IMR-90 (cell line): Measurements from ENCODE around the gene GLCCI1. TPM values are rescaled to one million over a fixed set of nuclear protein-coding genes. Genes with fewer than 3 reads are reported as not detected.

Experiments used
- ATAC-seq: fragments of 200-7000 bp; cut with Tn5 transposase; 2 replicates; pipeline ENCODE4 v1.9.1; 2020; ENCODE audit warnings: low read depth, mild to moderate bottlenecking, moderate library complexity
- BruUV-seq: library from RNA; stranded (reverse); fragments of 400-500 nt; replicated peaks from 2 replicates; lab custom pipeline; 2021; lab: Mats Ljungman, UMichigan
- CTCF ChIA-PET: fragments of 300-600 bp; formaldehyde crosslinking; extraction: SDS; loops from one replicate; lab custom pipeline; 2021; ENCODE audit warnings: antibody characterized with exemption; lab: Yijun Ruan, JAX
- POLR2A ChIA-PET: fragments of 300-600 bp; sonication (Branson Sonifier 250); formaldehyde crosslinking; loops from one replicate; lab custom pipeline; 2022; ENCODE audit warnings: antibody characterized with exemption; ENCODE audit not compliant: unreplicated experiment; lab: Charles Lee
- DNase-seq: peaks from one replicate; pipeline ENCODE4 v3.0.0; 2013
- H2AFZ ChIP-seq: replicated peaks from 2 replicates; pipeline ENCODE3; 2013; ENCODE audit warnings: low read length, mild to moderate bottlenecking; ENCODE audit not compliant: poor library complexity
- H2AK5ac ChIP-seq: 2 replicates; pipeline ENCODE4 v1.6.1; 2013; ENCODE audit warnings: low read depth, low read length, inconsistent platforms
- H2AK9ac ChIP-seq: replicated peaks from 2 replicates; pipeline ENCODE3; 2013; ENCODE audit warnings: mild to moderate bottlenecking, low read depth, low read length, moderate library complexity; ENCODE audit not compliant: poor library complexity
- H2BK120ac ChIP-seq: 2 replicates; pipeline ENCODE4 v1.6.1; 2013; ENCODE audit warnings: low read depth, low read length, inconsistent platforms
- H2BK15ac ChIP-seq: 3 replicates; pipeline ENCODE4 v1.6.1; 2013; ENCODE audit warnings: low read depth, low read length, inconsistent platforms
- H2BK20ac ChIP-seq: 2 replicates; pipeline ENCODE4 v1.6.1; 2013; ENCODE audit warnings: low read depth, mild to moderate bottlenecking, inconsistent platforms, low read length, moderate library complexity
- H2BK5ac ChIP-seq: 2 replicates; pipeline ENCODE4 v1.6.1; 2013; ENCODE audit warnings: mild to moderate bottlenecking, low read depth, low read length, inconsistent platforms; ENCODE audit not compliant: poor library complexity, severe bottlenecking
- H3K14ac ChIP-seq: replicated peaks from 2 replicates; pipeline ENCODE4 v1.6.1; 2013; ENCODE audit warnings: low read depth, low read length, inconsistent platforms
- H3K18ac ChIP-seq: 2 replicates; pipeline ENCODE4 v1.6.1; 2013; ENCODE audit warnings: low read depth, low read length, control low read depth
- H3K23ac ChIP-seq: 2 replicates; pipeline ENCODE4 v1.6.1; 2013; ENCODE audit warnings: low read depth, low read length, inconsistent platforms
- H3K27ac ChIP-seq: 2 replicates; pipeline ENCODE4 v1.5.1; 2013; ENCODE audit warnings: mild to moderate bottlenecking, control low read depth, low read length; ENCODE audit not compliant: insufficient read depth
- H3K27me3 ChIP-seq: 2 replicates; pipeline ENCODE4 v1.6.1; 2013; ENCODE audit warnings: low read length; ENCODE audit not compliant: control insufficient read depth, insufficient read depth
- H3K36me3 ChIP-seq: 2 replicates; pipeline ENCODE4 v1.6.1; 2013; ENCODE audit warnings: low read length, mixed read lengths; ENCODE audit not compliant: control insufficient read depth, insufficient read depth
- H3K4ac ChIP-seq: 2 replicates; pipeline ENCODE4 v1.6.1; 2013; ENCODE audit warnings: low read depth, low read length, inconsistent platforms
- H3K4me1 ChIP-seq: 2 replicates; pipeline ENCODE4 v1.6.1; 2013; ENCODE audit warnings: low read length, mixed read lengths; ENCODE audit not compliant: control insufficient read depth, insufficient read depth
- H3K4me2 ChIP-seq: 2 replicates; pipeline ENCODE4 v1.6.1; 2013; ENCODE audit warnings: low read depth, mild to moderate bottlenecking, control low read depth, low read length, moderate library complexity
- H3K4me3 ChIP-seq: 2 replicates; pipeline ENCODE4 v1.5.1; 2013; ENCODE audit warnings: low read depth, mild to moderate bottlenecking, control low read depth, low read length, moderate library complexity; ENCODE audit not compliant: insufficient read depth
- H3K56ac ChIP-seq: 2 replicates; pipeline ENCODE4 v1.6.1; 2013; ENCODE audit warnings: low read length, inconsistent platforms; ENCODE audit not compliant: insufficient read depth; ENCODE audit errors: extremely low read depth
- H3K79me1 ChIP-seq, 2 experiments: 2 replicates each; pipeline ENCODE4 v1.6.1; 2013; ENCODE audit warnings: low read length in 2 of 2, inconsistent platforms in 1 of 2, low read depth in 1 of 2
- H3K9ac ChIP-seq: 2 replicates; pipeline ENCODE4 v1.6.1; 2013; ENCODE audit warnings: low read depth, low read length, control low read depth
- H3K9me1 ChIP-seq: 2 replicates; pipeline ENCODE4 v1.6.1; 2013; ENCODE audit warnings: low read length, inconsistent platforms; ENCODE audit not compliant: insufficient read depth
- H3K9me3 ChIP-seq: 2 replicates; pipeline ENCODE4 v1.6.1; 2013; ENCODE audit warnings: low read length; ENCODE audit not compliant: control insufficient read depth, insufficient read depth
- H4K20me1 ChIP-seq: 2 replicates; pipeline ENCODE4 v1.6.1; 2013; ENCODE audit warnings: low read length, inconsistent platforms; ENCODE audit not compliant: insufficient read depth
- H4K5ac ChIP-seq: 2 replicates; pipeline ENCODE4 v1.6.1; 2013; ENCODE audit warnings: mild to moderate bottlenecking, low read depth, low read length, control low read depth
- H4K8ac ChIP-seq, 2 experiments: 2 replicates each; pipeline ENCODE4 v1.6.1; 2013; ENCODE audit warnings: low read depth in 2 of 2, low read length in 2 of 2, control low read depth in 1 of 2, inconsistent platforms in 1 of 2
- H4K91ac ChIP-seq: 2 replicates; pipeline ENCODE4 v1.6.1; 2013; ENCODE audit warnings: low read depth, low read length, inconsistent platforms; ENCODE audit not compliant: insufficient read depth
- BHLHE40 ChIP-seq: fragments of 150-350 bp; IDR thresholded peaks from 2 replicates; pipeline ENCODE4 v1.6.1; 2016; ENCODE audit warnings: mild to moderate bottlenecking, low read depth, low read length
- CEBPB ChIP-seq: IDR thresholded peaks from 2 replicates; pipeline ENCODE4 v1.6.1; 2012; ENCODE audit warnings: low read depth, low read length, improper control_type of control experiment
- CHD1 ChIP-seq: IDR thresholded peaks from 2 replicates; pipeline ENCODE4 v1.6.1; 2012; ENCODE audit warnings: low read depth, low read length, improper control_type of control experiment
- CTCF ChIP-seq: conservative IDR thresholded peaks from 2 replicates; pipeline ENCODE4 v1.5.1; 2012; ENCODE audit warnings: mild to moderate bottlenecking, low read depth, low read length, improper control_type of control experiment
- ELK1 ChIP-seq: fragments of 150-350 bp; IDR thresholded peaks from 2 replicates; pipeline ENCODE4 v1.6.1; 2016; ENCODE audit warnings: low read depth, mild to moderate bottlenecking, low read length, moderate library complexity, borderline replicate concordance
- FOS ChIP-seq: fragments of 150-350 bp; IDR thresholded peaks from 2 replicates; pipeline ENCODE4 v1.6.1; 2016; ENCODE audit warnings: low read depth, low read length
- MAFK ChIP-seq: IDR thresholded peaks from 2 replicates; pipeline ENCODE4 v1.6.1; 2012; ENCODE audit warnings: low read depth, low read length, improper control_type of control experiment
- MAZ ChIP-seq: IDR thresholded peaks from 2 replicates; pipeline ENCODE4 v1.6.1; 2012; ENCODE audit warnings: low read depth, mild to moderate bottlenecking, low read length, improper control_type of control experiment, moderate library complexity, borderline replicate concordance
- MXI1 ChIP-seq: IDR thresholded peaks from 2 replicates; pipeline ENCODE4 v1.6.1; 2012; ENCODE audit warnings: low read depth, mild to moderate bottlenecking, low read length, moderate library complexity, borderline replicate concordance
- NFE2L2 ChIP-seq: fragments of 150-350 bp; IDR thresholded peaks from 2 replicates; pipeline ENCODE4 v1.6.1; 2016; ENCODE audit warnings: low read depth, mild to moderate bottlenecking, low read length
- POLR2A ChIP-seq: IDR thresholded peaks from 2 replicates; pipeline ENCODE4 v1.6.1; 2012; ENCODE audit warnings: mild to moderate bottlenecking, low read depth, low read length
- RAD21 ChIP-seq: IDR thresholded peaks from 2 replicates; pipeline ENCODE4 v1.6.1; 2012; ENCODE audit warnings: low read length, improper control_type of control experiment
- RCOR1 ChIP-seq: IDR thresholded peaks from 2 replicates; pipeline ENCODE4 v1.6.1; 2012; ENCODE audit warnings: mild to moderate bottlenecking, low read length, improper control_type of control experiment; ENCODE audit not compliant: insufficient replicate concordance
- RFX5 ChIP-seq: IDR thresholded peaks from 2 replicates; pipeline ENCODE4 v1.8.0; 2012; ENCODE audit warnings: low read depth, mild to moderate bottlenecking, low read length, moderate library complexity
- SMC3 ChIP-seq: fragments of 150-350 bp; IDR thresholded peaks from 2 replicates; pipeline ENCODE4 v1.6.1; 2016; ENCODE audit warnings: low read depth, mild to moderate bottlenecking, antibody characterized with exemption, low read length, moderate library complexity
- USF2 ChIP-seq: fragments of 150-350 bp; IDR thresholded peaks from 2 replicates; pipeline ENCODE4 v1.6.1; 2017; ENCODE audit warnings: mild to moderate bottlenecking, antibody characterized with exemption, low read length, low read depth
- dilution Hi-C: fragments of 300-500 bp; cut with HindIII; formaldehyde crosslinking; loops from one replicate; pipeline ENCODE4 v1.14.3; 2018; ENCODE audit warnings: low sequenced_read_pairs; ENCODE audit not compliant: unreplicated experiment
- in situ Hi-C: fragments of 300-500 bp; cut with MboI; formaldehyde crosslinking; loops from 3 replicates; pipeline ENCODE4 v1.14.3; 2019; ENCODE audit warnings: low sequenced_read_pairs, inconsistent platforms, mixed read lengths
- intact Hi-C: fragments of 100-400 bp; cut with micrococcal nuclease; formaldehyde crosslinking; loops from 2 replicates; pipeline ENCODE4 v1.10.0; 2022
- polyA plus RNA-seq, 3 experiments: library from polyadenylated mRNA; depleted of rRNA; stranded (reverse); fragments of >200 nt; gene quantifications; 2 replicates each; pipeline ENCODE4 v1.2.3, GENCODE V29; 2012; ENCODE audit warnings: low replicate concordance in 1 of 3
- total RNA-seq: library from RNA; depleted of rRNA; stranded (reverse); fragments of >200 nt; gene quantifications from 2 replicates; pipeline ENCODE4 v1.2.3, GENCODE V29; 2012

GLCCI1 gene
- total and polyA plus RNA-seq, 2 of the 4 experiments (the other 2 are of a cell fraction): 4.1 to 6.2 TPM

- Histone ChIP-seq H4K5ac (no peak overlapping the region), H3K18ac (no peak overlapping the region), H3K23ac (no peak overlapping the region), H3K4me1 (no peaks in the 10 kb centered on the region), H3K27me3 (no peaks in the 10 kb centered on the region), H2AK5ac (no peak overlapping the region), H4K8ac (no peak overlapping the region), H4K91ac (no peak overlapping the region), H2BK120ac (no peak overlapping the region), H3K56ac (no peak overlapping the region), H2BK20ac (no peak overlapping the region), H3K9ac (no peak overlapping the region), H2AFZ (no peak overlapping the region), H3K9me1 (no peaks in the 10 kb centered on the region), H3K9me3 (no peaks in the 10 kb centered on the region), H3K14ac (no peak overlapping the region), H3K4ac (no peak overlapping the region), H2AK9ac (no peak overlapping the region), H2BK5ac (no peak overlapping the region), H3K79me1 (no peaks in the 10 kb centered on the region), H3K4me3 (no peak overlapping the region), H2BK15ac (no peak overlapping the region), H3K27ac (no peak overlapping the region), H3K36me3 (no peaks in the 10 kb centered on the region), H4K20me1 (no peaks in the 10 kb centered on the region), H3K4me2 (no peak overlapping the region)
- dilution Hi-C loops: no loop called here
- ChIA-PET POLR2A (no interaction called here), CTCF (no interaction called here)
- in situ Hi-C loops: no loop called here
- TF ChIP-seq CTCF: no peak
- TF ChIP-seq MAZ: no peak
- no peak for TF ChIP-seq BHLHE40
- no peak for TF ChIP-seq RFX5
- no peak for TF ChIP-seq RAD21
- TF ChIP-seq USF2: no peak
- TF ChIP-seq RCOR1: no peak
- no peak for TF ChIP-seq POLR2A
- no peak for TF ChIP-seq MXI1
- TF ChIP-seq CHD1: no peak
- no peak for TF ChIP-seq CEBPB
- TF ChIP-seq SMC3: no peak
- no peak for TF ChIP-seq NFE2L2
- no peak for TF ChIP-seq ELK1
- TF ChIP-seq FOS: no peak
- no peak for TF ChIP-seq MAFK
- intact Hi-C loops: no loop called here
- no peak for ATAC-seq
- no TSS peak for BruUV-seq
- no peak for DNase-seq
These were observed 44.3 kb upstream of the GLCCI1 start for GRCh38 chr7:7924303-7924702.
